MM.1S (cell line): Measurements from ENCODE around the gene SMPDL3B.

Source experiments
- DNase-seq: peaks from one replicate; pipeline ENCODE4 v3.0.0-alpha.2; 2015
- H2AFZ ChIP-seq: fragments of 300-600 bp; sonication (generic); 2 replicates; pipeline ENCODE4 v1.6.0; 2016; ENCODE audit warnings: antibody characterized with exemption, low read length
- H3F3A ChIP-seq: fragments of 300-600 bp; sonication (generic); 2 replicates; pipeline ENCODE4 v1.6.1; 2016; ENCODE audit warnings: mild to moderate bottlenecking, antibody characterized with exemption, low read length, moderate library complexity, mixed read lengths; ENCODE audit not compliant: insufficient read depth
- H3K27ac ChIP-seq: fragments of 300-600 bp; sonication (generic); 2 replicates; pipeline ENCODE4 v1.5.1; 2016; ENCODE audit warnings: mild to moderate bottlenecking, low read length
- H3K27me3 ChIP-seq: fragments of 300-600 bp; sonication (generic); replicated peaks from 2 replicates; pipeline ENCODE4 v1.6.0; 2016; ENCODE audit warnings: low read length; ENCODE audit not compliant: insufficient read depth
- H3K36me3 ChIP-seq: fragments of 300-600 bp; sonication (generic); replicated peaks from 2 replicates; pipeline ENCODE4 v1.6.1; 2016; ENCODE audit warnings: mild to moderate bottlenecking, low read length, mixed read lengths; ENCODE audit not compliant: insufficient read depth
- H3K4me1 ChIP-seq: fragments of 300-600 bp; sonication (generic); 2 replicates; pipeline ENCODE4 v1.6.1; 2016; ENCODE audit warnings: low read length, mixed read lengths
- H3K4me2 ChIP-seq: fragments of 300-600 bp; sonication (generic); 2 replicates; pipeline ENCODE4 v1.6.0; 2016; ENCODE audit warnings: low read depth, low read length
- H3K4me3 ChIP-seq: fragments of 300-600 bp; sonication (generic); 2 replicates; pipeline ENCODE4 v1.5.1; 2016; ENCODE audit warnings: low read length, mixed read lengths
- H3K79me2 ChIP-seq: fragments of 300-600 bp; sonication (generic); 2 replicates; pipeline ENCODE4 v1.6.1; 2016; ENCODE audit warnings: mixed run types, low read length, mixed read lengths
- H3K9ac ChIP-seq: fragments of 300-600 bp; sonication (generic); 2 replicates; pipeline ENCODE4 v1.6.1; 2016; ENCODE audit warnings: low read length, mixed read lengths
- H3K9me2 ChIP-seq: fragments of 300-600 bp; sonication (generic); replicated peaks from 2 replicates; pipeline ENCODE4 v1.6.1; 2016; ENCODE audit warnings: mild to moderate bottlenecking, low read length, mixed read lengths; ENCODE audit not compliant: insufficient read depth
- H3K9me3 ChIP-seq: fragments of 300-600 bp; sonication (generic); replicated peaks from 2 replicates; pipeline ENCODE4 v1.6.1; 2016; ENCODE audit warnings: mild to moderate bottlenecking, low read length, mixed read lengths; ENCODE audit not compliant: insufficient read depth
- H4K20me1 ChIP-seq: fragments of 300-600 bp; sonication (generic); 2 replicates; pipeline ENCODE4 v1.6.1; 2016; ENCODE audit warnings: mild to moderate bottlenecking, low read length, moderate library complexity, mixed read lengths; ENCODE audit not compliant: insufficient read depth
- CTCF ChIP-seq: fragments of 300-600 bp; sonication (generic); IDR thresholded peaks from 2 replicates; pipeline ENCODE4 v1.5.1; 2016; ENCODE audit warnings: antibody characterized with exemption, low read length, mixed read lengths
- EZH2 ChIP-seq: fragments of 300-600 bp; sonication (generic); optimal IDR thresholded peaks from 2 replicates; pipeline ENCODE3; 2017; ENCODE audit warnings: low read depth, mild to moderate bottlenecking, antibody characterized with exemption, low read length, mixed read lengths
- EZH2phosphoT487 ChIP-seq: fragments of 300-600 bp; sonication (generic); IDR thresholded peaks from 2 replicates; pipeline ENCODE4 v1.6.1; 2018; ENCODE audit warnings: antibody characterized with exemption, low read length

Gene SMPDL3B

GRCh38 chr1:27931184-27931583 lies 3.6 kb upstream of the SMPDL3B start:
- Histone ChIP-seq H3K4me3 (no peak overlapping the region), H3K4me1 (0 out of 2 replicates have a peak, but pooled peaks cover 3% of the 10 kb centered on the region), H3K27ac (no peak overlapping the region), H3F3A (no peaks in the 10 kb centered on the region), H3K27me3 (no peaks in the 10 kb centered on the region), H4K20me1 (no peaks in the 10 kb centered on the region), H3K4me2 (no peak overlapping the region), H3K9me2 (no peaks in the 10 kb centered on the region), H3K9me3 (no peaks in the 10 kb centered on the region), H3K79me2 (no peaks in the 10 kb centered on the region), H3K9ac (no peak overlapping the region), H2AFZ (no peak overlapping the region), H3K36me3 (no peaks in the 10 kb centered on the region)
- DNase-seq: no peak
- TF ChIP-seq EZH2: no peak
- no peak for TF ChIP-seq EZH2phosphoT487
- no peak for TF ChIP-seq CTCF

DNA sequence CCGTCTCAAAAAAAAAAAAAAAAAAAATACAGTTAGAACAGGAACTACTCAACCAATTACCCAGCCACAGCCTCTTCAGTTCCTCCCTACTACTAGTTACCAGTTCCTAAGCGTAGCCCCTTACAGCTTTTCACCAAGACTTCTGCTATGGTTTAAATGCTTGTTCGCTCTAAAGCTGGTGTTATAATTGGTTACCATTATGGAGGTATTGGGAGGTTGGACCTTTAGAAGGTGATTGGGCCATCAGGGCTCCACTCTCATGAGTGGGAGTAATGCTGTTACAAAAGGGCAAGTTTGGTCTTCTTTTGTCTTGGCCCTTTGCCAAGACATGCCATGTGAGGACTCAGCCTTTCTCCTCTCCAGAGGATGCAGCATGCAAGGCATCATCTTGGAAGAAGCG lies 3.0 kb upstream of the SMPDL3B start:
- no peaks in the 10 kb centered on the region for H3K27me3 ChIP-seq
- H3K9me3 ChIP-seq: no peaks in the 10 kb centered on the region
- no peaks in the 10 kb centered on the region for H3K9me2 ChIP-seq
- no peaks in the 10 kb centered on the region for H4K20me1 ChIP-seq
- no peaks in the 10 kb centered on the region for H3F3A ChIP-seq
- H3K9ac ChIP-seq: no peak overlapping the region
- TF ChIP-seq CTCF (no peak), EZH2 (no peak), EZH2phosphoT487 (no peak)
- H3K4me3 ChIP-seq: no peak overlapping the region
- no peaks in the 10 kb centered on the region for H3K79me2 ChIP-seq
- H3K4me2 ChIP-seq: no peak overlapping the region
- no peak for DNase-seq
- H3K36me3 ChIP-seq: no peaks in the 10 kb centered on the region
- H3K4me1 ChIP-seq: 0 out of 2 replicates have a peak, but pooled peaks cover 3% of the 10 kb centered on the region
- no peak overlapping the region for H2AFZ ChIP-seq
- no peak overlapping the region for H3K27ac ChIP-seq

- Histone ChIP-seq H4K20me1 (no peaks in the 10 kb centered on the region), H3K27me3 (no peaks in the 10 kb centered on the region), H3K9ac (no peak overlapping the region), H3K4me3 (no peak overlapping the region), H3F3A (peaks cover 4% of the 10 kb centered on the region; the same call in 1 of the 2 replicates), H3K9me3 (no peaks in the 10 kb centered on the region), H3K4me2 (no peak overlapping the region), H3K79me2 (no peaks in the 10 kb centered on the region), H3K36me3 (no peaks in the 10 kb centered on the region), H3K4me1 (peaks cover 15% of the 10 kb centered on the region), H3K9me2 (no peaks in the 10 kb centered on the region), H3K27ac (no peak overlapping the region), H2AFZ (peak overlapping the region; percentile 77; the same call in 1 of the 2 replicates)
- no peak for DNase-seq
- TF ChIP-seq EZH2phosphoT487: no peak
Observed at GRCh38 chr1:27935721-27936120, 921 bp downstream of the SMPDL3B start.

- Histone ChIP-seq H3K4me2 (no peak overlapping the region), H3K4me1 (peaks cover 15% of the 10 kb centered on the region), H3K4me3 (no peak overlapping the region), H3K9ac (no peak overlapping the region), H4K20me1 (no peaks in the 10 kb centered on the region), H3K79me2 (no peaks in the 10 kb centered on the region), H3K9me3 (no peaks in the 10 kb centered on the region), H3K36me3 (no peaks in the 10 kb centered on the region), H3K27me3 (no peaks in the 10 kb centered on the region), H3K27ac (no peak overlapping the region), H3F3A (peaks cover 4% of the 10 kb centered on the region; the same call in 1 of the 2 replicates), H3K9me2 (no peaks in the 10 kb centered on the region), H2AFZ (no peak overlapping the region)
- TF ChIP-seq EZH2phosphoT487: no peak
- DNase-seq: no peak
Observed at GRCh38 chr1:27936370-27936769, 1.6 kb downstream of the SMPDL3B start.
